ENCODE data around the gene C15orf62.

C15orf62 gene

GRCh38 chr15:40763801-40764628 lies 5.8 kb upstream of the C15orf62 start, which contains the start of gene GCHFR:
Gene GCHFR (plus strand): TSS chr15:40764068. CDS start chr15:40764181, 113 bp downstream.
- TF ChIP-seq, protein P1, sequence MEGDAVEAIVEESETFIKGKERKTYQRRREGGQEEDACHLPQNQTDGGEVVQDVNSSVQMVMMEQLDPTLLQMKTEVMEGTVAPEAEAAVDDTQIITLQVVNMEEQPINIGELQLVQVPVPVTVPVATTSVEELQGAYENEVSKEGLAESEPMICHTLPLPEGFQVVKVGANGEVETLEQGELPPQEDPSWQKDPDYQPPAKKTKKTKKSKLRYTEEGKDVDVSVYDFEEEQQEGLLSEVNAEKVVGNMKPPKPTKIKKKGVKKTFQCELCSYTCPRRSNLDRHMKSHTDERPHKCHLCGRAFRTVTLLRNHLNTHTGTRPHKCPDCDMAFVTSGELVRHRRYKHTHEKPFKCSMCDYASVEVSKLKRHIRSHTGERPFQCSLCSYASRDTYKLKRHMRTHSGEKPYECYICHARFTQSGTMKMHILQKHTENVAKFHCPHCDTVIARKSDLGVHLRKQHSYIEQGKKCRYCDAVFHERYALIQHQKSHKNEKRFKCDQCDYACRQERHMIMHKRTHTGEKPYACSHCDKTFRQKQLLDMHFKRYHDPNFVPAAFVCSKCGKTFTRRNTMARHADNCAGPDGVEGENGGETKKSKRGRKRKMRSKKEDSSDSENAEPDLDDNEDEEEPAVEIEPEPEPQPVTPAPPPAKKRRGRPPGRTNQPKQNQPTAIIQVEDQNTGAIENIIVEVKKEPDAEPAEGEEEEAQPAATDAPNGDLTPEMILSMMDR (IDR thresholded peaks at IDR 0.05; ENCODE audit: extremely low read depth, insufficient read depth, missing control alignments) = peak; percentile 52
- in situ Hi-C loops (cut with MboI; ENCODE audit: low pct_unique_long_range_greater_than_20kb, low sequenced_read_pairs, unreplicated experiment) = no loop called here
- peak; percentile 87 for DNase-seq (ENCODE audit: low spot score)

DNA sequence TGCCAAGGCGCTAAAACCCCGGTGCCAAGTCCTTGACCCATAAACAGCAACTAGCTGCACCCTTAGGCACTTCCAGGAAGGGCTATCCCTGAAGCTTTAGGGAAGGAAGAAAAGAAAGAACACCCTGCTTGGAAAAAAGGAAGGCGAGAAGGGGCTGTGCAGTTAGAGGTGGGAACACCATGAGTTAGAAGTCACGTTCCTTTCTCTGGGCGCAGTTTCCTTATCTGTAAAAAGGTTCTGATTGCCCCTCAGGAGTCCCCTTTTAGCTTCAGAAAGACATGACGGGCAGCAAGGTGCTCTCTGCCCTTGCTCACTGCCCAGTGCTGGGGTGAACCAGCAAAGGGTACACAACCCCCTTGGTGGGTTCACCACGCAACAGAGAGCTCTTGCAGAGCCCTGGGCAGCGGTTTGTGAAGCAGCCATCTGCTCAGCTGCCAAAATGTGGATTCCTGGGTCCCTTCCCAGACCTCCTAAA lies 5.1 kb upstream of the C15orf62 start:
- in situ Hi-C loops (cut with MboI; ENCODE audit: low pct_unique_long_range_greater_than_20kb, low sequenced_read_pairs, unreplicated experiment) = no loop called here
- DNase-seq (ENCODE audit: low spot score) = no peak
- TF ChIP-seq, protein P1 (IDR thresholded peaks at IDR 0.05; ENCODE audit: extremely low read depth, insufficient read depth, missing control alignments) = no peak

- TF ChIP-seq, protein P1 (IDR thresholded peaks at IDR 0.05; ENCODE audit: extremely low read depth, insufficient read depth, missing control alignments) = no peak
- in situ Hi-C loops (cut with MboI; ENCODE audit: low pct_unique_long_range_greater_than_20kb, low sequenced_read_pairs, unreplicated experiment) = no loop called here
- no peak for DNase-seq (ENCODE audit: low spot score)
Observed at GRCh38 chr15:40766194-40766815, 3.5 kb upstream of the C15orf62 start.

GRCh38 chr15:40766906-40767837 lies 2.6 kb upstream of the C15orf62 start:
- in situ Hi-C loops (cut with MboI; ENCODE audit: low pct_unique_long_range_greater_than_20kb, low sequenced_read_pairs, unreplicated experiment) = no loop called here
- TF ChIP-seq, protein P1 (IDR thresholded peaks at IDR 0.05; ENCODE audit: extremely low read depth, insufficient read depth, missing control alignments) = no peak
- no peak for DNase-seq (ENCODE audit: low spot score)

- in situ Hi-C loops (cut with MboI; ENCODE audit: low pct_unique_long_range_greater_than_20kb, low sequenced_read_pairs, unreplicated experiment) = no loop called here
- DNase-seq (ENCODE audit: low spot score) = no peak
- TF ChIP-seq, protein P1 (IDR thresholded peaks at IDR 0.05; ENCODE audit: extremely low read depth, insufficient read depth, missing control alignments) = no peak
Observed at GRCh38 chr15:40767838-40768500, 1.8 kb upstream of the C15orf62 start.
